NT2/D1 (cell line): ENCODE data around the gene ACSL4.

Experiments used
- YY1 ChIP-seq: IDR thresholded peaks from 2 replicates; pipeline ENCODE4 v1.6.1; 2011; ENCODE audit not compliant: insufficient read length, insufficient read depth
- ZNF274 ChIP-seq: IDR thresholded peaks from 2 replicates; pipeline ENCODE4 v1.6.1; 2011; ENCODE audit warnings: mild to moderate bottlenecking, low read depth, low read length

DNA sequence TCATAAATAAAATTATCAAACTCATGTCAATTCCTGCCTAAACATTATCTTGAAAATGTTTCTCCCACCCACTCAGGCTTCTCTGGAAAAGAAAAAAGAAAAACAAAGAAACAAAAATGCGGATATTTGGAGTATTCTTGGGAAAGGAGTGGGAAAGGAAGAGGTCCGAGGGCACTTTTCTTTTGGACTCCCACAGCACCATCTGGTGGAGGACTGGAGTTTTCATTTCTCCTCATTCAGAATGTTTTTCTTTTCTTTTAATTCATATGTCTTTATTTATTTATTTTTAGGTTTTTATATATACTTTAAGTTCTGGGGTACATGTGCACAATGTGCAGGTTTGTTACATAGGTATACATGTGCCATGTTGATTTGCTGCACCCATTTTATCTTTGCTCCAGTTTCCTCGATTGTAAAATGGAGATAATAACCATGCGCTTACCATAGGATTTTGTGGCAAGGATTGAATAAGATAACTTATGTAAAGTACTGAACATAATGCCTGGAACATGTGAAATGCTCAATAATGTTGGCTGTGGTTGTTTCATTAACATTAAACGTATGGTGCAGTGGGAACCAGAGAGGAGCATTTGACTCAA, 100.1 kb downstream of the ACSL4 start:
- TF ChIP-seq YY1 (no peak), ZNF274 (no peak)
